HL-60/S4 (cell line): ENCODE results near the gene THAP3.
"Not testable (repeated sequence)": the region's sequence is repeated elsewhere in the genome, so short reads cannot be mapped to it uniquely, and the experiment has no call there.

Source experiments
- in situ Hi-C: fragments of 300-500 bp; cut with MboI; formaldehyde crosslinking; loops from 2 replicates; pipeline ENCODE4 v1.14.3; 2022; ENCODE audit warnings: low sequenced_read_pairs

The THAP3 gene

GRCh38 chr1:6632588-6633514 lies 8.2 kb downstream of the THAP3 start:
- in situ Hi-C loops, result no loop called here

- in situ Hi-C loops, result no loop called here
These were observed 9.8 kb downstream of the THAP3 start for GRCh38 chr1:6634371-6635052.

GRCh38 chr1:6635161-6635909 lies 10.7 kb downstream of the THAP3 start:
- in situ Hi-C loops, result no loop called here

- in situ Hi-C loops, result no loop called here
These were observed 11.5 kb downstream of the THAP3 start for GRCh38 chr1:6635910-6636760.

- in situ Hi-C loops, result not testable (repeated sequence)
These were observed 12.1 kb downstream of the THAP3 start for GRCh38 chr1:6636778-6637177.

- in situ Hi-C loops, result no loop called here
These were observed 13.1 kb downstream of the THAP3 start for GRCh38 chr1:6637770-6638169.

- in situ Hi-C loops, result no loop called here
These were observed 13.6 kb downstream of the THAP3 start for GRCh38 chr1:6638226-6638625.

GRCh38 chr1:6640867-6641266 lies 16.2 kb downstream of the THAP3 start:
- in situ Hi-C loops, result loop anchor here (10.0 kb wide), 1 partner anchor 156 kb away; no protein-coding TSS in a partner anchor

- in situ Hi-C loops, result loop anchor here (10.0 kb wide), 1 partner anchor 160 kb away; no protein-coding TSS in a partner anchor
These were observed 20.4 kb downstream of the THAP3 start for GRCh38 chr1:6645018-6645417.

- in situ Hi-C loops, result loop anchor here (10.0 kb wide), 1 partner anchor 162 kb away; no protein-coding TSS in a partner anchor
These were observed 22.0 kb downstream of the THAP3 start for GRCh38 chr1:6646499-6647148.

- in situ Hi-C loops, result loop anchor here (10.0 kb wide), 1 partner anchor 164 kb away; no protein-coding TSS in a partner anchor
These were observed 23.9 kb downstream of the THAP3 start for GRCh38 chr1:6648556-6648955.

GRCh38 chr1:6651909-6652308 lies 27.2 kb downstream of the THAP3 start:
- in situ Hi-C loops, result no loop called here

- in situ Hi-C loops, result no loop called here
These were observed 28.3 kb downstream of the THAP3 start for GRCh38 chr1:6652986-6653385.

- in situ Hi-C loops, result no loop called here
These were observed 29.0 kb downstream of the THAP3 start for GRCh38 chr1:6653436-6654290.

- in situ Hi-C loops, result no loop called here
These were observed 32.5 kb downstream of the THAP3 start for GRCh38 chr1:6657138-6657537.

GRCh38 chr1:6658359-6659060 lies 33.8 kb downstream of the THAP3 start:
- in situ Hi-C loops, result no loop called here

- in situ Hi-C loops, result no loop called here
These were observed 35.9 kb downstream of the THAP3 start for GRCh38 chr1:6660415-6661049.

- in situ Hi-C loops, result not testable (repeated sequence)
These were observed 37.8 kb downstream of the THAP3 start for GRCh38 chr1:6662468-6662867.
